ENCODE data around the gene SIGLECL1. TPM values are rescaled to one million over a fixed set of nuclear protein-coding genes. Genes with fewer than 3 reads are reported as not detected.

The SIGLECL1 gene
- total RNA-seq, 2 donors from 2014 or later: not detected

GRCh38 chr19:51263808-51264207 lies 12.9 kb downstream of the SIGLECL1 start:
- H3K4me1 ChIP-seq: no peaks in the 10 kb centered on the region
- WGBS, 2 donors: 52 to 69% methylated on average over 4 of the region's 4 CpGs
- no peaks in the 10 kb centered on the region for H3K36me3 ChIP-seq (replicated peaks in 1 of 2; ENCODE audit: insufficient read depth in 1 of 2, low read depth in 2 of 2)
- DNase-seq: no peak
- no peak overlapping the region for H3K27ac ChIP-seq
- intact Hi-C loops (cut with DNase I): no loop called here
- ATAC-seq: no peak
- no peaks in the 10 kb centered on the region for H3K9me3 ChIP-seq
- TF ChIP-seq POLR2A (IDR thresholded peaks at IDR 0.05) (no peak), CTCF (IDR thresholded peaks at IDR 0.05) (no peak)
- no peak overlapping the region for H3K4me3 ChIP-seq
- no peaks in the 10 kb centered on the region for H3K27me3 ChIP-seq

- ATAC-seq (no peak), DNase-seq (no peak)
- 38 to 51% methylated on average over 21 to 26 of the region's 26 CpGs for WGBS, 2 donors
- Histone ChIP-seq H3K27me3 (no peaks in the 10 kb centered on the region), H3K4me3 (no peak overlapping the region), H3K36me3 (replicated peaks in 1 of 2; ENCODE audit: insufficient read depth in 1 of 2, low read depth in 2 of 2) (no peaks in the 10 kb centered on the region), H3K9me3 (no peaks in the 10 kb centered on the region), H3K4me1 (no peaks in the 10 kb centered on the region), H3K27ac (no peak overlapping the region)
- intact Hi-C loops (cut with DNase I): no loop called here
- TF ChIP-seq POLR2A (IDR thresholded peaks at IDR 0.05) (no peak), CTCF (IDR thresholded peaks at IDR 0.05) (no peak)
Observed at GRCh38 chr19:51271067-51271466, 20.2 kb downstream of the SIGLECL1 start.

- intact Hi-C loops (cut with DNase I): no loop called here
- Histone ChIP-seq H3K4me3 (no peak overlapping the region), H3K36me3 (replicated peaks in 1 of 2; ENCODE audit: insufficient read depth in 1 of 2, low read depth in 2 of 2) (no peaks in the 10 kb centered on the region), H3K4me1 (no peaks in the 10 kb centered on the region), H3K27ac (no peak overlapping the region), H3K9me3 (no peaks in the 10 kb centered on the region), H3K27me3 (no peaks in the 10 kb centered on the region)
- WGBS, 2 donors: 45 to 48% methylated on average over 6 of the region's 6 CpGs
- TF ChIP-seq CTCF (IDR thresholded peaks at IDR 0.05) (no peak), POLR2A (IDR thresholded peaks at IDR 0.05) (no peak)
- DNase-seq: no peak
- no peak for ATAC-seq
Observed at GRCh38 chr19:51272183-51272810, 21.4 kb downstream of the SIGLECL1 start.

- intact Hi-C loops (cut with DNase I): no loop called here
- H3K9me3 ChIP-seq: no peaks in the 10 kb centered on the region
- no peaks in the 10 kb centered on the region for H3K36me3 ChIP-seq (replicated peaks in 1 of 2; ENCODE audit: insufficient read depth in 1 of 2, low read depth in 2 of 2)
- H3K27ac ChIP-seq: no peak overlapping the region
- ATAC-seq (no peak), DNase-seq (no peak)
- 63 to 67% methylated on average over 8 of the region's 8 CpGs for WGBS, 2 donors
- no peak for TF ChIP-seq POLR2A (IDR thresholded peaks at IDR 0.05)
- TF ChIP-seq CTCF (IDR thresholded peaks at IDR 0.05): no peak
- H3K4me1 ChIP-seq: no peaks in the 10 kb centered on the region
- no peaks in the 10 kb centered on the region for H3K27me3 ChIP-seq
- H3K4me3 ChIP-seq: no peak overlapping the region
Observed at GRCh38 chr19:51274049-51274770, 23.3 kb downstream of the SIGLECL1 start.

- Histone ChIP-seq H3K4me1 (no peaks in the 10 kb centered on the region), H3K4me3 (no peak overlapping the region), H3K27me3 (no peaks in the 10 kb centered on the region), H3K27ac (no peak overlapping the region), H3K9me3 (no peaks in the 10 kb centered on the region), H3K36me3 (replicated peaks in 1 of 2; ENCODE audit: insufficient read depth in 1 of 2, low read depth in 2 of 2) (no peaks in the 10 kb centered on the region)
- intact Hi-C loops (cut with DNase I): no loop called here
- TF ChIP-seq CTCF (IDR thresholded peaks at IDR 0.05): no peak
- TF ChIP-seq POLR2A (IDR thresholded peaks at IDR 0.05): no peak
- DNase-seq: no peak
- WGBS, 2 donors: 35 to 51% methylated on average over 3 of the region's 3 CpGs
- ATAC-seq: no peak
Observed at GRCh38 chr19:51277112-51277511, 26.2 kb downstream of the SIGLECL1 start.

All from body of pancreas (tissue), 4 donors.